Measurements from ENCODE around the gene APOA5.

DNA sequence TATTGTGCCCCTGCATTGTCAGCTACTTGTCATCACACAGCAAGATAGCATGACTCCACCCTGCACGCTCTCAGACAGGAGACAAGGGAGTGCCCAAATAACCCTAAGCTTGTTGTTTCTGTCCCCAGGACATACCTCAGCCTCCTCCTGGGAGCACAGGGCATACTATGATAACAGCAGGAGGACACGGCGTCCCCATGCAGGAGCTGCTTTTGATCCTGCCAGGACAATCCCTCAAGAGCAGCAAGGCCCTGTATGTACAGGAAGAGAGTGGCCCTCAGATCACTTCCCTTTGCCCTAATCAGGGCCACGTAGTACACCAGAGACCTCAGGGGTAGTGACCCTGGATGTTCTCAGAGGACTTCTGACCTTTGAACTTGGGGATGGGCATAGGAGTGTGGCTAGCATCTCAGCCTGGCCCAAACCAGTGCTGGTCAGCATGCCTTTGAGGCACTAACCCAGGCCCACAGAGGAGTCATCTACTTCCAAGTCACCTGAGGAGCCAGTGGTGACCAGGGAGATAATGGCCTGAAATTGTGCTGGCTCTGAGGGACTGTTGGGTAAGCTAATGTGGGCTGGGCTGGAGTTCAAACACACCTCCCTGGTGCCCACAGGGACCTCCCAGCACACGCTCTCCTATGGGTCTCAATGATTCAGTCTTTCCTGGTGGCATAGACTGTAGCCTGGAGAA lies 22.2 kb upstream of the APOA5 start:
- TF ChIP-seq EZH2 (IDR thresholded peaks at IDR 0.05; ENCODE audit: insufficient read depth, poor library complexity, severe bottlenecking), result no peak
- no peak for TF ChIP-seq EZH2phosphoT487 (IDR thresholded peaks at IDR 0.05; ENCODE audit: insufficient read depth, low read depth)

Data from GM23248 (cell line).